Stimulated activated CD4-positive, alpha-beta T cell treated with anti-CD3 and anti-CD28 coated beads, TNF-alpha, amount 100 ng/mL, for 1 hour (primary cell): ENCODE data around the gene DSP.

Source experiments
- DNase-seq, 3 donors: peaks; one replicate each; pipeline ENCODE4 v3.0.0-alpha.2; 2020; ENCODE audit warnings: low read depth in 3 of 3, low spot score in 1 of 3

DSP gene

DNA sequence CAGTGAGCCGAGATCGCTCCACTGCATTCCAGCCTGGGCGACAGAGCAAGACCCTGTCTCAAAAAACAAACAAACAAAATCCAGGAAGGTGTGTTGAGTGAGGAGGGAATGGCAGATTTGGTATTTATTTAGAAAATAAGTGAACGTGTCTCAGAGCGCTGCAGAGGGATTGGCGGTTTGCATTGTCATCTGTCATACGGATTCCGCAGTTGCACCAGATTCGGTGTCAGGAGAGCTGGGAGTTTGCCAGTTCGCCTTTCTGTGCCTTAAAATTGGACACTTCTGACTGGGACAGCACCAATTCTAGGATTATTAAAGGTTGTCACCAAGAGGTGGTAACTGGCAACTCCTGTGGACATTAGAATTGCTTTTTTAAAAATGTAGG, 49.4 kb downstream of the DSP start:
- no peak for DNase-seq

DNA sequence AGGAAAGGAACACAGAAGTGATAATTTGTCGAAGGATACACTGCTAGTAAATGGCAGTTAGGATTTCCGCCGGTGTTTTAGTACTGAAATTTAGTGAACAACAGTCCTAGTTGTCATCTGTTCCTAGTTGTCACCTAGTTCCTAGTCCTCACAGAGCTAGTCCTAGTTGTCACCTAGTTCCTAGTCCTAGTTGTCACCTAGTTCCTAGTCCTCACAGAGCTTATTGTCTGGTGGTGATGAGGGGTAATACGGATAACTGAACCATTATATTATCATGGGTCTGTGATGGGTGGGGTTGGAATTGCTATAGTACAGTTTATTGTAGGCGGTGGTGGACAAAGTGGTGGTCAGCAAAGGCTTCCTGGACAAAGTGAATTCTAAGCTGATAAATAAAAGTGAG, 50.3 kb downstream of the DSP start:
- DNase-seq: no peak

DNA sequence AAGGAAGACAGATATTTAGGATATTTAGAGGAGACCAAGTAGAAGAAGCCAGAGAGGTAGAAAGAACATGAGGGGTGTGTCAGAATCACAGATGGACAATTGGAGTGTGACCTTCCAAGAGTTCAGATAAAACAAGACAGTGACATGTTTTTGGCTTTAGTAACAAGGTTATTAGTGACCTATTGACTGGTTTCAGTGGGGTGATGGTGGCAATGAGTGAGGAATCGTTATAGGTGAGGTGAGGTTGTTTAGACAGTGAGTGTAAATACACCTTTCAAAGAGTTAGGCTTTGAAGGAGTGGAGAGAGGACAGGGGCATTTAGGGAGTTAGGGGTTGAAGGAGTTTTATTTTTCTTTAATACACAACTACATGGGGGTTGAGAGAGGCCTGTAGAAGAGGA, 51.8 kb downstream of the DSP start:
- no peak for DNase-seq

DNA sequence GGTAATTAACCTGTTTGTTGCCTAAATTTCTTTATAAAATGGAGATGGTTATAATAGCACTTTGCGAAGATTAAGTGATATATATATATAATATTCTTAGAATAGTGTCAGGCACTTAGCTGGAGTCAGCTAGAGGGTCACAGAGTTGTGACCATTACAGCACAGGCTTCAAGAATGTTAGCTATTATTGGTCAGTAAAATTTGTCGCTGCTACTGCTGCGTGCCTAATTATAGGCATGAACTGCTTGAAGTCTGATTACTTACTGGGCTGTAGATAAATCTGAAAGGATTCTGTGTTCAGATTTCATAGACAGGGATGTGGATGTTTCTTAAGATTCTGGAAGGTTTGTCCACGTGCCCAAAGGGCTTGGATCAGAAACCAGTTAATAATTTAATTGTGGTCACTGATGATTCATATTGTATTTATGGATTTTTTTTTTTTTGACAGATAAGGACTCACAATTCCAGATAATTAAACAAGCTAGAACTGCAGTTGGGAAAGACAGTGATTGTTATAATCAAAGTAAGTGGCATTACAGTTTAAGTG, 53.2 kb downstream of the DSP start:
- no peak for DNase-seq

DNA sequence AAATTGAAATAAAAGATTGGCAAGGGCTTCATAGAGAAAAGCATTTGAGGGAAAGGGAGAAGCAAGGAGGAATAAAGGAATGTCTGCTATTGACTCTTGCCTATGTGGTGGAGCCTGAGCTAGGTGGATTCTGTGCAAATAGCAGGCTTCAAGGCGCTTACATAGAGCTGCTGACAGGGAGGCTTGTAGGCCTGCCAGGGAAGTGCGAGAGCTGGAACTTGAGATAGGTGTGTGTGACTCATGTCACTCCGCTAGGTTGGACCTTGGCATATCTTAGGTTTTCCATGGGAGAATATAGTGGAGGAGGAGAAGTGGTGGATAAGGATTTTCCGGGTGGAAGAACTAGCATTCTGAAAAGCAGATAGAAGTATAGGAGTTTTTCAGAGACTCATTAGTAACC, 62.5 kb downstream of the DSP start:
- DNase-seq: no peak

DNA sequence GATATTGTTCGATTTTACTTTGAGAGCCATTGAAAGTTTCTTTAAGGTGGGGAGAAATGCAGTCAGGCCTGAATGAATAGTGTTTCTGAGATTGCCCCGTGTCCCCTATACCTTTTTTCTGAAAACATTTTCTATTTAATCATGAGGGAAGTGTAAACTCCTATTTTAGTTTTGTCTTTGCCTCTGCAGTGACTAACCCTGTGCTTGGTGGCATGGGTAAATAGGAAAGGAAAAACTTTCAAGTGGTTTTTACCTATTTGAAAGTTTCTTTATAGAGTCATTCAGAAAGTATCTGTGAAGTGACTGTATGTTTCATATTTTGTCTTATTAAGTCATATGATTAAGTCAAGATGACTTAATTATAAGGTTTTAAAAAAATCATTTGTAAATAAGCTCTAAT, 63.0 kb downstream of the DSP start:
- no peak for DNase-seq

DNA sequence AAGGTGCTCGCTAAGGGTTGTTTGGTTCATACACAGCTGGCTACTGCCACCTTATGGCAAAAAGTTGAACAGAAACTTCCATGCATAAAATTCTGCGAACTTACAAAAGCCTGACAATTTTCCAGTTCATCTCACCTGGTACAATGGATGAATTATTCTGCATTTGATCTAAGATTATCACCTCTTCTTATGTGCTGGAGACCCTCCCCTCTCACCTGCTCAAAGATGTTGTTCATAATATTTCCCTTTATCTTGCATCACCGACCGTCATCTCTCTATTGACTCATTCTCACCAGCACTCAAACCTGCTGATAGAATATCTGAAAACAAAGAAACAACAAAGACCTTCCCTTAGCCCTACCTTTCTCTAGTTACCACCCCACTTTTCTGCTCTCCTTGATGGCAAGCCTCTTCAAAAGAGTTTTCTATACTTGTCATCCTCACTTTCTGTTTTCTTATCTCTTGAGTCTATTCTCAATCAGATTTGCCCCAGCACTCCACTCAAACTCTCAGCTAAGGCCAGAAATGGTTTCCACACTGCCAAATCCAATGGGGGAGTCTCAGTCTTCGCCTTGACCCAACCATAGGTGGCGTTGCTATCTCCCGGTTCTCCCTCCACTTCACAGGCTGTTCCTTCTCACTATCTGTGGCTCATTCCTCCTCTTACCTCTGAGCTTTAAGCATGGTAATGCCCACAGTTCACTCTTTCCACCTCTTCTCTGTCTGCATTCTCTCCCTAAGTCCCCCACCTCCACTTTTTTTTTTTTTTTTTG, 74.3 kb downstream of the DSP start:
- DNase-seq: no peak

DNA sequence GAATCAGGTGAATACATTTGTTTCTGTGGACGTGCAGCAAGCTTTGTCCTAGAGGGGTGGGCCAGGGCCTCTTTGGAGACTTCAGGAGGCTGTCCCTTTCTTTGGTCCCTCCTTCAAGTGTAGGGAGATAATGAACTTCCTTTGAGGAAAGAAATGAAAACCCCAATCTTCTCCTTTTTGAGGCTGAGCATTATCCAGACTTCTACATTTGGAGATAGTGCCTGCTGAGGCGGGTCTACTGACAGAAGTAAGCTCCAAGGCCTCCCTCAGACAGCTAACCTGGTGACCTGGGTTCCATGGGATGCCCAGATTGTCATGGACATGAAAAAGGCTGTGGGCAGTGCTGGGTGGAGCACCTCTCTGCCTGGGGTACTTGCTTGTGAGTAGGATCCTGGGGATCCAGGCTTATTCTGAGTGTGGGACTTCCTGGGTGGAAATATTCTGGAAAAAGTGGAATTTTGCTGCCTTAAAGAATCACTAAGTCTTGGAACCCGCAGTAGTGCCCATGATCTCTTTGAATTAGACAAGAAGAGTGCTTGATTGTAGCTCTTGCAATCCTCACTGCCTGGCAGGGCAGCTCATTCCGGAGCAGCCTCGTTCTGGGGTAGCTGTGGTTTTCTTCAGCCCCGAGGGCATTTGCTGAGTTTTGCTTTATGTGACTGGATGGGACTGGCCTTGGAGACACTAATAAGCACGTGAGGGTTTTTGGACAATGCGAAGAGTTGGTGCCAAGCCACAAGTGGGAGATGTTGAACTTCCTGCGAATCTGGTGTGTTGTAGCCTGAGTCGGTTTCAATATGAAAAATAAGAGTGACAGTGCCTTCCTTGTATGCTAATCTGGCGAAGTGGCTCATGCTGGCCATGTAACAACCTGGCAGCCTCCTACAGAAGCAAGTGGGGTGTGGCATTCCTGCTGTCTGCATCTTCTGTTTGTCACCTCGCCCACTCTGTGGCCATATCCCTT, 76.6 kb downstream of the DSP start:
- no peak for DNase-seq

DNA sequence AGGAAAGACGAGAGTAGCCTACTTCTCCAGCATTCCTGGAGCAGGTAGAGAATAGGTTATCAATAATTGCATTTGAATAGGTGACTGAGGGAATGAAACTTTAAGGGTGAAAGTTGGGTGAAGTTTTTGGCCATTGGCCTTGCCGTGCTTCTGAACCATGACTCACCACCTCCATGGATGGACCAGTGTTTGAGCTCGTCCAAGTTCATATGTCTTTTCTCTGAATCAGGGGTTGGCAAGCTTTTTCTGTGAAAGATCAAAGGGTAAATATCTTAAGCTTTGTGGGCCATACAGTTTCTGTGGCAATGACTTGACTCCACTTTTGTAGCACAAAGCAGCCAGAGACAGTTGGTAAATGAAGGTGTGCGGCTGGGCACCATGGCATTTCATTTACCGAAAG, 80.3 kb downstream of the DSP start:
- DNase-seq: no peak

DNA sequence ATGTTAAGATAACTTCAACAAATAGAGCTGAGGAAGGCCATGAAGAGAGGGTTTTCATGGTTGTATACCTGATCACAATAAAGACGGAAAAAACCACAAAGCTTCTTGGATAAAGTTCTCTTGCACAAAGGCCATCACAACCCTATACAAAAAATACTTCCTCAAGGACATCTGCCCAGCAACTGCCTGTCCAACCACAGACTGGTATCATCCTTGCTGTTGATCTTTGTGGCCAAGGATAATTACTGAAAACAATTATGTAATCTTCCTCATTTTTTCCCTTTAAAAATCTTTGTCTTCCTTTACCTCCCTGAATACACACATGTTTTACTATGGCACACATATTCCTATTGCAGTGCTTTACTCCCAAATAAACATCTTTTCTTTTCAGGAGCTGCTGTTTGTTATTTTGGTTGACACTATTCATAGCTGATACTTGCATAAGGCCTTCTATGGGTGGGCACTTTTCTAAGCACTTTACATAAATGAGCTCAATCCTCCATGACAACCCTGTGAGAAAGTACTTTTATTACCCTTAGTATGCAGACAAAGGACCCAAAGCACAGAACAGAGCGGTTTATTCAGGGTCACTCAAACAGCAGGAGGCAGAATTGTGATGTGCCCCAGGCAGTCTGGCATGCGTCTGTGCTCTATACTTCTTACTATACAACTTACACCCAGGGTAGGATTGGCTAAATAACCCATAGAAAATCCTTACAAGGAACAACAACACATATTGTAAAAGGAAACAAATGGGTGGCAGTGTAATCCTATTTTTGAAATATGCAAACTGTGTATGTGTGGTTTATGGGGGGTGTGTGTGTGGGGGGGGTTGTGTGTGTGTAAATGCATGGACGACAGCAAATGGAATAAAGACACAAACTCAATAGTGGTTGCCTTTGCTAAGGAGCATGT, 83.6 kb downstream of the DSP start:
- DNase-seq: no peak

DNA sequence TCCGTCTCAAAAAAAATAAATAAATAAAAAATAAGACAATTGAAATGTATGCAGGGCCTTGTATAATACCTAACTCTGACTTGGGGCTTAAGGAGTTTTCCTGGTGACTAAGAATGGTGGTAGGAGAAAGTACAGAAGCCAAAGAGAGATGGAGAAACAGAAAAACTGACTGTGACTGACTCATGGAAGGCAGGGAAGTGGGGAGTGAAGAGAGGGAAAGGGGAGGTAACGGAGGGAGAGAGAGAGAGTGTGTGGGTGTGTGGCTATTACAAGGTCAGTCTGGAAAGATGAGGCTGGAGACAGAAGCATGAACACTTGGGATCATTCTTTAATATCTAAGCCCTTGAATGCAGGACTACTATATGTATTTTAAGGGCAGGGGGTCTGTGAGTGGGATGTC, 87.0 kb downstream of the DSP start:
- no peak for DNase-seq

DNA sequence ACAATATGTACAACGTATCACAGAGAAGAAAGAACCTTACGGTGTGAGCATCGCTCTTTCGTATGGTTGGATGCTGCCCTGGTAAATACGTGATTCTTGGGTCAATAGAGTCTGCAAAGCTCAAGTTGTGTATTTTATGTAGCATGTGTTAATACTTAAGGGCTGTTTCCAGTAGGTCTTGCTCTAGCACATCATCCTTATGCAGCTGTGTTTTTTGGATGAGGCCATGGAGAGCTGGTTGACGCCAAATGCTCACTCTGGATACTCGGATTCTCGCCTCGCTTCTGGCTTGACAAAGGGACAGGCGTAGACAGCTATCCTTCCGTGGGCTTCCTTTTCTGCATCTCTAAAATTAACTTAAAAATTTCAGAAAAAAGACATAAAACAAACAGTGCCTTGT, 87.4 kb downstream of the DSP start:
- DNase-seq: no peak

DNA sequence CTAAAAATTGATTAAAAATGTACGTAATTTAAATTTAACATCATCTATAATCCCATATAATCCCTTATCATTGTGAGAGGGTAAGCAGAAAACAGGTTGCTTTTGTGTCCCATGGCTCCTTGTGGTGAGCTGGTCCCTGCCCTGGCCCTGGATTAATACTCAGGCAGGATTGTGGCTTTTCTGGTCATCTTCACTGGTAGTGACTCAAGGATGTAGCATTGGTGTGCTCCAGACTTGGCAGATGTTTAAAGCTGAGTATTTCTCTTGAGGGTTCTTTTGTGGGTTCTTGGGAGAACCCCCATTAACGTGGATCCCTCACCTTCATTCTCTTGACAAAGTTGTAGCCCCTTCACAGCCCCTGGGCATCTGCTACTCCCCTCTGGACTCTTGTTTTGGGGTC, 87.8 kb downstream of the DSP start:
- no peak for DNase-seq

DNA sequence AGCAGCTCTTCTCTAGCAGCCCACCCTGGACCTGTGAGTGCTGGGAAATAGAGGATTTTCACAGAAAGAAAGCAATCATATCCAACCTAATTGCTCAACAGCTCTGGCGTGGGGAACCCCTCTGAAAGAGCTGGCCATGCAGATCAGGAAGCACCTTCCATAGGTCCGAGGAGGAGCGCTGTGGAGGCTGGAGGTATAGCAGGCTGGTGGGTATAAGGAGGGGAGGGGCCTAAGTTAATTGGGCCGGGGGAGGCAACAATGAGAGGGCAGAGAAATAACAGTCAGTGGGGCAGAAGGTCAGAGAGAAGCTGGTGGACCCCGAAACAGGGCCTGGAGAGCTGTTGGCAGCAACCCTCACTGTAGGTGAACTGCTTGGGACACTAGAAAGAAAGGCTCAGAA, 89.3 kb downstream of the DSP start:
- DNase-seq: no peak

DNA sequence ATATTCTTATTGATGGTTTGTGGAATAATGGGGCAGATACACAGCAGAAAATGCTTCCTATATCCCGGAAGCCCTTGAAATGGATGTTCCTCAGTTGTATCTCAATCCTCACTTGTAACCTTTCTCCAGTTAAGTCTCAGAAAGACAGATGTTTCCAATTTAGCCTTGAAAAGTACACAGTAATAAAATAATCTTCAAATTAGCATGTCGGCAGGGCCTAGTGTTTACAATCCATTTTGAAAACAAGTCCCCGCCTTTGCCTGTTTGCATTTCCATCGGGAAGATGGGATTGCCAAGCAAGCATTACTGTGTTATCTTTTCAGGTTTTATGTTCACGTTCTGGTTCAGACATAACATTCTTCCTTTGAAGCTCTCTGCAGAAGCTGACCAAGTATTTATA, 90.0 kb downstream of the DSP start:
- DNase-seq: no peak

DNA sequence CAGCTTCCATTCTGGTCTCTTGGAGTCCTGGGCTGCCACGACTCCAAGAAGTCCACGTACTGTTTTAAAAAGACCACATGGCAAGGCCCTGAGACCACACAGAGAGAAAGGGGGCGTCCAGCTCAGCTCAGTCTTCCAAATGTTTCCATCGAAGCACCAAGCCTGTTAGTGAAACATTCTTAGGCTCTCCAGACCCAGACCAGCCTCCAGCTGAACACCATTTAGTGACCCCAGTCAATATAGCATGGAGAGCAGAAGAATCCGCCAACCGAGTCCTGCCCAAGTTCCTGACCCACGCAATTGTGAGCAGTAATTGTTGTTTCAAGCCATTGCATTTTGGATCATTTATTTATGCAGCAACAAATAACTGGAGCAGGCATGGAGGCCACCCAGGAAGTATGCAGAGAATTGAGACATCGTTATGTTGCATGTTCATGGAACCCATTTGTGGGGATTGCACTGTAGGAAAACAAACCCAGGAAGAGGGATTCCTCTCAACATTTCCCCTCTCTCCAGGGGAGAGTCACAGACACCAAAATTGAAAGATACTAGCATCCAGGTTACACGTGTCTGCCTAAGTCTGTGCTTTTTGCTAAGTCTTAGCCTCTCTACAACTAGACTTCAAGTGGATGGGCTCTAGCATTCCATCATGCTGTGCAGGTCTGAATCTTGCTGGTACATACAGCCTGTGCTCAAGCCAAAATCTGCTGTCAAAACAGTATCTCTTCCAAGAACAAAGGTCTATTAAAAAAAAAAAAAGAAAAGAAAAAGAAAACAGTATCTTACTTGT, 91.2 kb downstream of the DSP start:
- no peak for DNase-seq

DNA sequence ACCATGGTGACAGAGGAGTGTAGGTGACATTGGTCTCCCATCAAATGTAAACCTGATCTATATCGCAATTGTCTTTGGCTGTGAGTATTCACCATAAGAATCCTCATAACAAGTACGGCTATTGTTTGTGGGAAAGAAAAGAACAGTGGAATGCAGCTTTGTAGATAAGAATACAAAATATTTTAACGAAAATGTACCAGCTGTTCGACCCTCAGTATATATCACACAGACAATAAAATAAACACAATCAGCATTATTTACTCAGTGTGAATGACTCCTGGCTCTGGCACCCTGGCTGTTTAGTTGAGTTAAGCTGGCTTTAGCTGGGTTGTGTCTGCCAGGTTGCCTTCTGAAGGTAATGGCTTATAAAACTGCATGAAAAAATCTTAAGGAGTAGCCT, 91.9 kb downstream of the DSP start:
- DNase-seq: no peak

DNA sequence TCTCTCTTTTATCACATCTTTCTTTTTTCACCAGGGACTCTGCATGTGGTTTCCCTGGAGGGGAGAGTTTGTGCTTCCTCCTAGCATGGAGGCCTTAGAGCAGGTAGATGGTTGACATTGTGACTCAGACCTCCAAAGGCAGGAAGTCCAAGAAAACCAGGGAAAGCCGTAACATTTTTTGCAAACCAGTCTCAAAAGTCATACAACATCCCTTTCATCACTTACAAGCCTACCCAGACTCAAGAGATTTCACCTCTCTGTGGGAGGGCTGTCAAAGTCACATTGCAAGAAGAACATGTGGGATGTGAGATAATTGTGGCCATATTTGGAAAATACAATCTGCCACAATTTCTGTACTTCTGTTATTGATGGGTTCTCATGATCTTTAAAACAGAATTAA, 94.7 kb downstream of the DSP start:
- DNase-seq: no peak
